ENCODE measurements around the gene HLA-DPA1.

Gene HLA-DPA1

DNA sequence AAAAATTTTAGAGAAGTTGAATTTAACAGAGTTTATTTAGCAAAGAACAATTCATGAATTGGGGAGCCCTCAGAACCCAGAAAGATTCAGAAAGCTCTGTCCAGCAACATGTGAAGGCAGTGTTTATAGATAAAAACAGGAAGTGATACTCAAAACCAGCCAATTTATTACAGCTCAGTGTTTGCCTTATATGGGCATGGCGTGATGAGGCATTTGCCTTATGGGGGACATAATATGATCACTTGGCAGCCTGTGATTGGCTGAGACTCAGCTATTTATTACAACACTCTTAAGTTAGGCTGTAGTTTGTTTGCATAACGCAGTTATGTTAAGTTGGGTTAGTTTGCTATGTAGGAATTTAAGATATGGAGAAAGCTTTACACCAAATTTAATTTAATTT is 11.5 kb downstream of the HLA-DPA1 start:
- DNase-seq: no peak

DNA sequence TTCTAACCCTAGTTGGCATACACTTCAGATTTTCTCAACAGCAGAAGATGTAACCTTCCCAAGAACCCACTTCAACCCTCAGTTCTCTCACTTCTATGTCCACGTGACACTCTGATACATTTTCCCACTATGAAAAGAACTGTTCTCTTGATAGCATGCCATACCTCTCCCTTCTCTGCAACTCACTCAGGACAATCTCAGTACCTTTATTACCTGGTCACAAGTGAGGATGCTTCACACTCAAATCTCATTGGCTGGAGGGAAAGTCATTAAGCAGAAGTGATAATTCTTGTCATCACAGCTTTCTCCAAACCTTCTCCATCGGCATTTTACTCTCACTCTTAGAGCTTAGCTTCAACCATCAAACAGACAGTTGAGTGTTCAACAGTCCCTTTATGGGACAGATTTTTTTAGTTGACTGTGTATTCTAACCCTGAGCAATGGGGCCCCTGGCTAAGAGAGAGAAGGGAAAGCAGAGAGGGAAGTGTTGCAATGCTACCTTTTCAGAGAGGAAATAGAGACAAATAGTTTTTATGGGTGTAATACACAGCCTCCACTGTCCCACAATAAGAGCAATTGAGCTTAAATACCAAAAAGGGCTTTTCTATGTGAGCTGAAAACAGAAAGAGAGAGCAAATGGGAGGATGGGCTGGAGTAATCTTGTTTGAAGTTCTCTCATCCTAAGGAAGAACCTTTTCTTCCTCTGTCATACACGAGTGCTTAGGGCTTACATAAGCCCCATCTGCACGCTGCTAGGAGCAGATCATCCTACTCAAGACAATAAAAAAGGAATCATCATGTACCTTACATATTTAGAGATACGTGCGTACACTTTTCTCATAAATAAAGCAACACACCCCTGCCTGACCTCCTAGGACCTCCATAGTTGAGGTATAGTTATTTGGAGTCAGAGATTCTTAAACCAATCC is 16.0 kb downstream of the HLA-DPA1 start:
- no peak for DNase-seq

GRCh38 chr6:33053230-33053629 is 20.2 kb downstream of the HLA-DPA1 start:
- DNase-seq: no peak

- DNase-seq: no peak
Measured at GRCh38 chr6:33052627-33053026, 20.8 kb downstream of the HLA-DPA1 start.

DNA sequence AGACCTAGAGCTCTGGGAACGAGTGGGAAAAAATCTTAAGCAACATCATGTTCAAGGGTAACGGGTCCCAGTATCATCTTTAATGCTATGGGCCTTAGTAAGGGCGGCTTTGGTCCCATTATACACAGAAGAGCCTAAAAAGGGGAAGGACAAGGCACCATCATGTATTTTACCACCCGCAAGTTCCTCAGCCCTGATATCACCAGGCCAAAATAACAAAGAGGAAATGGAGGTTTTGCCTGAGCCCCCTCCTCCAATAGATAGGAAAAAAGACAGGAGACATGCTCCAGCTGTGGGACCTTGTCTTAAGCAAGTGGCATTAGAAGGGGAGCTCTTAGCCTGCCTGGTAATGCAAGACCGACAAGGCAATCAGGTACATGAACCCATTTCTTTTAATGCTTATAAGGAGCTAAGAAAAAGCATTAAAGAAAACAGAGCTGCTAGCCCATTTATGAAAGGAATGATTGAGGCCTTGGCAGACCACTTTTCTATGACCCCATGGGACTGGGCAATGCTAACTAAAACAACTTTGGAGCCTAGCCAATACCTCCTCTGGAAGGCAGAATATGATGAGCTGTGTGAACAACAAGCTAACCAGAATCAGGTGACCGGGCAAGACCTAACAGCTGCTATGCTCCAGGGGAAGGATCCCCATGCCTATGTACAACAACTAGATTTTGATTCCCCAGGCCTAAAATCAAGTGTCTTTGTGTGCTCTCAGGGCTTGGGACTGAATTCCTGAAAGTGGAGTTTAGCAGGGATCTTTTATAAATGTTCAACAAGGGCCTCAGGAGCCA is 23.2 kb downstream of the HLA-DPA1 start:
- no peak for DNase-seq

- DNase-seq: no peak
Measured at GRCh38 chr6:33049323-33050013, 24.0 kb downstream of the HLA-DPA1 start.

DNA sequence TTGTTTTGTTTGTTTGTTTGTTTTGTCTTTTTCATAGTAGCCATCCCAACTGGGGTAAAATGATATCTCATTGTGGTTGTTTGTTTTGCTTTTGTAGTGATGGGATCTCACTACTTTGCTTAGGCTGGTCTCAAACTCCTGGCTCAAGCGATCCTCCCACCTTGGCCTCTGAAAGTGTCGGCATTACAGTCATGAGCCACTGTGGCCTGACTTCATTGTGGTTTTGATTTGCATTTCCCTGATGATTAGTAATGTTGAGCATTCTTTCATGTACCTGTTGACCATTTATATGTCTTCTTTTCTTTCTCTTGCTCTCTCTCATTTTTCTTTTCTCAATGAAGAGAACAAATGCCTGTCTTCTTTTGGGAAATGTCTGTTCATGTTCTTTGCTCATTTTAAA is 33.3 kb downstream of the HLA-DPA1 start:
- DNase-seq: no peak

DNA sequence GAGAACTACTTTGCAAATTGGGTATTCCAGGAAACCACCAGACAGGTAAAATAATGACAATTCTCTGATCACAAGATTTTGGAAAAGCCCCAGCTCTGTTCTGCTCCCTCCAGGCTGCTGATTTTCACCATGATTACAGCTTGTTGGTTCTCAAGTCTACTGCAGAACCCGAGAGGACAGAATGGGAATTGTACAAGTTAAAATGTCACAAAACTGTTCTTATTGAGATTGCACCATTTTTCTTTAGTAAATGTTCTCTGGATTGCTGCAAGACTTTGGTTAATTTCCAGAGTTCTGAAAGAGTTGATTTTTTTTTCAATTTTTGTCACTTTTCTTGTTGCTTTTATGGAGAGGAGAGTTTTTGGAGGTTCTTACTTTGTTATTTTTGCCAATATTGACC is 36.9 kb downstream of the HLA-DPA1 start:
- DNase-seq: no peak

DNA sequence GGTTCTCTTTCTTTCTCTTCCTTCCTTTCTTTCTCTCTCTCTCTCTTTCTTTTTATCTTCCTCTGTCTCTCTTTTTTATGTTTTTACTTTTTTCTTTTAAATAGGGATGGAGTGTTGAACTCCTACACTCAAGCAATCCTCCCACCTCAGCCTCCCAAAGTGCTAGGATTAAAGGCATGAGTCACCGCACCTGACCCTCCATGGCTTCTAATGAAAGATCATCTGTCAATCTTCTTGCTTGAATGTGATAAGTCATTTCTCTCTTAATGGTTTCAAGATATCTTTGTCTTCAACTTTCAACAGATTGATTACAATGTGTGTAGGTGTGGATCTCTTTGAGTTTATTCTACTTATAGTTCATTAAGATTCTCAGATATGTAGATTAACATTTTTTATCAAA is 38.9 kb downstream of the HLA-DPA1 start:
- no peak for DNase-seq

GRCh38 chr6:33030245-33030644 is 43.2 kb downstream of the HLA-DPA1 start:
- DNase-seq: no peak

DNA sequence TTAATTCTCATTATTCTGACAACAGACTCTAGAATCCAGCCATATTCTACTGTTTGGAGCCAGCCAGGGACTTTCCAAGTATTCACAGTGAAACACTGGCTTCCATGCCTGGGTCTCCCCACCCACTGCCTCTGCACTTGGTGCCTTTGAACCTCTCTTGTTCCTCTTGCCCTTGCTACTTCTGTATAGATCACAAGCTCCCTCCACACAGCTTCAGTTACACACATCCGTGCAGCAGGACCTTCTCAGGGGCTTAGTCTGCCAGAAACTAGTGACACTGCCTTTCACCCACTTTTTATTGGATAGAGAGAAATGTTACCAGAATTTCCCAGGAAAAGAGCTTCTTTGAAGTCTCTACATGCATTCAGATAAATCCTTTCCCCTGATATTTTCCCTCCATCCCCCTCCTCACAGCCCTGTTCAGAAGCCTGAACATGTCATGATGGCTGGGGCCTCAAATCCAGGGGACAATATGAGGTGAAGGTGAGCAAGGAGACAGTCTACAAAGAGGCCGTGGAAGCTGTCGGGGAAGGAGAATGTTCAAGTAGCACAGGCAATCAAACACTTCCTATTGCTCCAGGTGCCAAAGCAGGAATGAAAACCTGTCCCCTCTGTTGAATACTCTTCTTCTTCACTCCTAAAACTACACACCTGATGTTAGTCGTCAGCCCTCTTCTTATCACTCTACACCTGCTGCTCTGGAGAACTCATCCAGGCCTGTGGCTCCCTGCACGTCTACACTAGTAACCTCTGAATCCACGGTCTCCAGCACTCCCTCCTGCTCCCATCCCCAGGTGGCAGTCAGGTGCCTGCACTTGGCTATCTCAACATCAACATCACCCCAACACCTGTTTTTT is 43.9 kb downstream of the HLA-DPA1 start:
- DNase-seq: no peak

GRCh38 chr6:33028220-33028849 is 45.1 kb downstream of the HLA-DPA1 start:
- DNase-seq: no peak

GRCh38 chr6:33024521-33024920 is 48.9 kb downstream of the HLA-DPA1 start:
- no peak for DNase-seq

DNA sequence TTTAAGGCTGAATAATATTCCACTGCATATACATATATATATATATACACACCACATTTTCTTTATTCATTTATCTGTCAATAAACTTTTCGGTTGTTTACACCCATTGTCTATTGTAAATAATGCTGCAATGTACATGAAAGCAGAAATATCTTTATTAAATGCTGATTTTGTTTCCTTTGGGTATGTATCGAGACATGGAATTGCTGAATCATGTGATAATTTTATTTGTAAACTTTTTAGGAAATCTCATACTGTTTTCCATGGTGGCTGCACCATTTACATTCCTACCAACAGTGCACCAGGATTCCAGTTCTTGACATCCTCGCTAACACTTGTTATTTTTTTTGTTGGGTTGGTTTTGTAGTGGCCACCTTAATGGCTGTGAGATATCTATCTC is 49.9 kb downstream of the HLA-DPA1 start:
- no peak for DNase-seq

GRCh38 chr6:33021917-33022316 is 51.5 kb downstream of the HLA-DPA1 start:
- no peak for DNase-seq

GRCh38 chr6:33019372-33019771 is 54.1 kb downstream of the HLA-DPA1 start:
- DNase-seq: no peak

DNA sequence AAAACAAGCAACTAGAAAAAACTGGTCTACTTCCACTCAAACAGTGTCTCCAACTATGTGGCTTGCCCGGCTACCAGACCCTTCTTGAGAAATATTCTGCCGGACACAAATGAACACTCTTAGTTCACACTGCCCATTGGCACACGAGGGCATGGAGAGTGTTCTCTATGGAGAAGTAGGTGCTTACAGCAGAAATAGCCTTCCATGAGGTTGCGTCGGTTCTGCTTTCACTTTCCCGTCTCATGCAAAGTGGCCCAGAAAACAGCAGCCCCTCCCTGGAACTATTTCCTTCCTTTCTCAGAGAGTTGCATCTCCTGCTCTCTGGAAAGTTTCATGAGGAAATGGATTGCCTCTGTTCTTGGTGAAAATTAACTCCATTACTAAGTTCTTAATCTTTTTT is 54.5 kb downstream of the HLA-DPA1 start:
- DNase-seq: no peak

DNA sequence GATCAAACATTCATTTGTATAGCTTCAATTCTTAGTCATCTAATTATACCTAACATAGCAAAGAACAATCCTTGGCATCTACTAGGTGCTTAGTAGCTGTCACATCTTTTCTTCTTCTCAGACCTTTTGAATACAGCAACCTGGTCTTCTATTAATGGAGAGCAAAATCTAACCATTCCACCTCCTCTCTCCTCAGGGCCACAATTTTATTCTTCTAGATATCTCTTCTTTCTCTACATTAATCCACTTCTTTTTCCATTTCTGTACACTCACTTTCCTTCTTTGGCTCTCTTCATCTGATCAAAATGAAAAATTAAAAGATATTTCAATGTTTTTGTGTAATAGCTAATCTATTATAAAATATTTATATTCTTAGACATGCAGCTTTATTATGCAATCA is 55.0 kb downstream of the HLA-DPA1 start:
- DNase-seq: no peak

GRCh38 chr6:33017694-33018353 is 55.6 kb downstream of the HLA-DPA1 start:
- no peak for DNase-seq

DNA sequence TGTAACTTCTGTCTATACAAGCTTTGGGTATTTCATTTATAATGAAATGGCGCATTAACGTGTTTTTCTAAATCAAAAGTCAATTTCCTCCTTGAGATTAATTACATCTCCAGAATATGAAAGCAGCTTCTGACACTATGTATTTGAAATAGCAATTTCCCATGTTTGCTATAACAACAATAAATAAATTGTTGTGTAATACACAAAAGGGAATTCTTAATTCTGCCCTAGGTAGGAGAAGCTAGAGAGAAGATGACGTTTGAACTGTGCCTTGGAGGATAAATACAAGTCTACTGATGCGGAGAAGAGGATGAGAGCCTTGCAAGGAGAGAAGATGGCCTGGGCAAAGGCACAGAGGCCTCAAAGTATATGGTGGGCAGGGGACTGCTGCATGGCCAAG is 56.4 kb downstream of the HLA-DPA1 start:
- DNase-seq: no peak

- DNase-seq: no peak
Measured at GRCh38 chr6:33015798-33016197, 57.7 kb downstream of the HLA-DPA1 start.
